T-cell (primary cell): ENCODE results near the gene TMEM138. TPM values are rescaled to one million over a fixed set of nuclear protein-coding genes. Genes with fewer than 3 reads are reported as not detected.
A peak's percentile ranks its signal among the peaks of the same experiment; 100 is the strongest.

Source experiments
- ATAC-seq, 4 experiments: fragments of 200-7000 bp in 3 of 4; fragments of 150-1000 bp in 1 of 4; cut with Tn5 transposase; replicated peaks in 1 of 4; 1 replicate in 3 of 4; 2 replicates in 1 of 4; pipeline ENCODE4 v1.10.0; 2021; ENCODE audit warnings: moderate library complexity in 3 of 4, mild to moderate bottlenecking in 2 of 4, moderate number of reproducible peaks in 1 of 4
- CTCF ChIA-PET, 2 donors: fragments of 300-600 bp; sonication (Branson Sonifier 250); formaldehyde crosslinking; loops; one replicate each; lab custom pipeline; 2022; ENCODE audit warnings: antibody characterized with exemption in 2 of 2; lab: Charles Lee
- POLR2A ChIA-PET, 2 donors: fragments of 300-600 bp; sonication (Branson Sonifier 250); formaldehyde crosslinking; loops; one replicate each; lab custom pipeline; 2022; ENCODE audit warnings: antibody characterized with exemption in 2 of 2; lab: Charles Lee
- DNase-seq, 35 experiments: peaks; one replicate each; pipeline versions ENCODE4 v3.0.0 to v3.0.0-alpha.2; 2013 to 2023
- H3K27ac ChIP-seq: one replicate; pipeline ENCODE4 v1.5.1; 2013; ENCODE audit warnings: low read length
- H3K27me3 ChIP-seq, 2 experiments: replicated peaks in 1 of 2; 1 replicate in 1 of 2; 2 replicates in 1 of 2; pipeline versions ENCODE4 v1.6.1 to v1.7.0; 2013; ENCODE audit warnings: low read length in 1 of 2, mixed read lengths in 1 of 2; ENCODE audit not compliant: control insufficient read depth in 2 of 2, insufficient read depth in 2 of 2; ENCODE audit errors: extremely low read depth in 1 of 2
- H3K36me3 ChIP-seq, 2 donors: 1 replicate in 1 of 2; 2 replicates in 1 of 2; pipeline versions ENCODE4 v1.6.1 to v1.7.0; 2013; ENCODE audit warnings: low read length in 1 of 2; ENCODE audit not compliant: control insufficient read depth in 2 of 2, insufficient read depth in 1 of 2; ENCODE audit errors: extremely low read depth in 1 of 2
- H3K4me1 ChIP-seq, 2 experiments: 1 replicate in 1 of 2; 2 replicates in 1 of 2; pipeline versions ENCODE4 v1.6.1 to v1.7.0; 2013; ENCODE audit warnings: low read length in 2 of 2, mixed read lengths in 1 of 2; ENCODE audit not compliant: insufficient read depth in 2 of 2, control insufficient read depth in 1 of 2; ENCODE audit errors: extremely low read depth in 1 of 2
- H3K4me3 ChIP-seq, 2 donors: 1 replicate in 1 of 2; 2 replicates in 1 of 2; pipeline versions ENCODE4 v1.5.1 to v1.7.0; 2013; ENCODE audit warnings: mild to moderate bottlenecking in 2 of 2, low read length in 1 of 2, moderate library complexity in 1 of 2; ENCODE audit not compliant: control insufficient read depth in 1 of 2; ENCODE audit errors: extremely low read depth in 1 of 2
- H3K9me3 ChIP-seq: 2 replicates; pipeline ENCODE4 v1.7.0; 2013
- H3K27ac Mint-ChIP-seq, 2 donors: one replicate each; pipeline ENCODE4 v1.8.0; 2020 to 2021; ENCODE audit warnings: mild to moderate bottlenecking in 2 of 2, mixed read lengths in 2 of 2
- H3K27me3 Mint-ChIP-seq, 2 donors: one replicate each; pipeline ENCODE4 v1.8.0; 2021 to 2022; ENCODE audit warnings: mixed read lengths in 2 of 2
- H3K36me3 Mint-ChIP-seq: one replicate; pipeline ENCODE4 v1.8.0; 2021; ENCODE audit warnings: mixed read lengths
- H3K4me1 Mint-ChIP-seq, 3 donors: one replicate each; pipeline ENCODE4 v1.8.0; 2020 to 2022; ENCODE audit warnings: mixed read lengths in 3 of 3, mild to moderate bottlenecking in 1 of 3
- H3K4me3 Mint-ChIP-seq, 3 donors: one replicate each; pipeline ENCODE4 v1.8.0; 2020 to 2022; ENCODE audit warnings: mild to moderate bottlenecking in 3 of 3, mixed read lengths in 3 of 3, moderate library complexity in 3 of 3
- H3K9me3 Mint-ChIP-seq, 3 donors: one replicate each; pipeline ENCODE4 v1.8.0; 2020 to 2022; ENCODE audit warnings: mixed read lengths in 3 of 3
- WGBS: methylation state at CpG from one replicate; pipeline ENCODE4 v1.1.5; 2013; ENCODE audit warnings: missing lambda C conversion rate; ENCODE audit not compliant: insufficient coverage; 5-methylcytosine and 5-hydroxymethylcytosine counted together
- total RNA-seq, 35 experiments: library from RNA in 6 of 35; stranded (reverse) in 6 of 35; fragments of 120-200 nt in 1 of 35; gene quantifications; one replicate each; pipeline versions ENCODE4 v1.2.1 to v1.2.4 and lab custom pipeline; 2013 to 2026

TMEM138 gene
- total RNA-seq, 5 donors from 2014 or later (not counting 1 experiment from before 2014, with no cell fraction given) = 48.7 to 57.7 (median 56.6) TPM

DNA sequence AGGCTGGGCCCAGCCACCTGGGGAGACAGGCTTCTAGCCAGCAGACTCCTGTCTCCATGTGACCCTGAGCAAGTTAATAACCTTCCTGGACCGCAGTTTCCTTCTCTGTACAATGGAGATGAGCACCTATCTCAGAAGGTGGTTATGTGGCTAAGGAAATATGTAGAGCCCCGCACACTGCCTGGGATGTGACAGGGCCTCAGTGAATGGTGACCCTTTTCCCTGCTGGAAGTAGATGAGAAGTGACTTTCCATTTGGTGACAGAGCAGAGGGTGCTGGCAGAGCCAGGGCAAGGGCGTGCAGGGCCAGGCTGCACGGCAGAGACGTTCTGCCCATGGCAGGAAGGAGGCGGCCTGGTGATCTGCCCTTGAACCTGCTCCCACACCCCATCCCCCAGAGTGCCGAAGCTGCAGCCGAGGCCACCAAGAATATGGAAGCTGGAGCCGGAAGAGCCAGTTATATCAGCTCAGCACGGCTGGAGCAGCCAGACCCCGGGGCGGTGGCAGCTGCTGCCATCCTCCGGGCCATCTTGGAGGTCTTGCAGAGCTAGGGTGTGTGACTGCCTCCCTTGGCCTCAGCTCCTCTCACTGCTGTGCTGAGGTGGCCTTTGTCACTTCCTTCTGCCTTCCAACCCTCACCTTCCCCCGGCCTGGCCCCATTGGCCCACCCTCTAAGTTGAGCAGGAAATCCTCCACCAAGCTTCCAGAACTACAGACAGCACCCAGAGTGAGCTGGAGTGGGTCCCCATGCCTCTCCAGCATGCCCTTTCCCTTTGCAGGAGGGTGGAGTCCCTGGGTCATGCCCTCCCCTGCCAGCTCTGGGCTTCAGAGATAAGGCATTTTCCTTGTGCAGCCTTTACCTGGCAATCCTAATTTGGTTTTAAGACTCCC, 16.0 kb upstream of the TMEM138 start:
- Histone ChIP-seq H3K36me3 (peaks cover 22 to 49% of the 10 kb centered on the region in 2 donors), H3K4me3 (no peak overlapping the region), H3K4me1 (no peaks in the 10 kb centered on the region), H3K9me3 (no peaks in the 10 kb centered on the region), H3K27ac (no peak overlapping the region), H3K27me3 (no peaks in the 10 kb centered on the region)
- no peak for DNase-seq
- peak in 1 of 4 experiments; percentile 16 for ATAC-seq
- H3K4me1 Mint-ChIP-seq = no peaks in the 10 kb centered on the region
- WGBS = 88% methylated on average over 9 of the region's 14 CpGs
- no peak overlapping the region for H3K4me3 Mint-ChIP-seq
- no peak overlapping the region for H3K27ac Mint-ChIP-seq
- peaks cover 18% of the 10 kb centered on the region for H3K36me3 Mint-ChIP-seq
- no peaks in the 10 kb centered on the region for H3K9me3 Mint-ChIP-seq
- no peaks in the 10 kb centered on the region for H3K27me3 Mint-ChIP-seq
- ChIA-PET POLR2A (no interaction called here), CTCF (no interaction called here)

DNA sequence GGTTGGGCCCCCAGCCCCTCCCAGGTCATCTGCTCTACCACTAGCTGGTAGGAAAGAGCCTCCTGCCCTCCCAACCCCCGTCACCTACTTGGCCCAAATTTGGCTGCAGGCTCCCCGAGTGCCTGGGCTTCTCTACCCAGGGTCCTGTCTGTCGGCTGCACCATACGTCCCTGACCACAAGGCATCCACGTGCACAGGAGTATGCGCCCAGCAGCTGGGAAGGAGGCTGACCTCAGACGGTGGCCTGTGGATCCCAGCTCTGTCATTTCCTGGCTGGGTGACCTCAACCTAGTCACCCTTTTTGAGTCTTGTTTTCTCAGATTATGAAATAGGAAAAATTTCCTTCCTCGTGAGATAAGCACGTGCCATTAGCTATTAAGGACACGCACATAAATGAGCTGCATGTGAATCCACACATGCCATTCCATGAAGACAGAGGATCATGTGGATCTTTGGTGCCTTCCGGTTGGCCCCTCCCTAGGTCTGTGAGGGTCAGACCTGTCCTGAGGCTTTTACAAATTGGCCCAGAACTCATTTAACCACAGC, 14.2 kb upstream of the TMEM138 start:
- CTCF ChIA-PET = no interaction called here
- POLR2A ChIA-PET = no interaction called here
- Mint-ChIP-seq H3K36me3 (peaks cover 23% of the 10 kb centered on the region), H3K4me3 (no peak overlapping the region), H3K27me3 (no peaks in the 10 kb centered on the region), H3K9me3 (no peaks in the 10 kb centered on the region), H3K27ac (no peak overlapping the region), H3K4me1 (peaks cover 0 to 2% (median 0%) of the 10 kb centered on the region in 3 donors)
- 88% methylated on average over 8 of the region's 11 CpGs for WGBS
- Histone ChIP-seq H3K36me3 (peaks cover 22 to 56% of the 10 kb centered on the region in 2 donors), H3K27me3 (no peaks in the 10 kb centered on the region), H3K9me3 (no peaks in the 10 kb centered on the region), H3K27ac (no peak overlapping the region), H3K4me3 (no peak overlapping the region), H3K4me1 (no peaks in the 10 kb centered on the region)
- DNase-seq (no peak), ATAC-seq (no peak)

DNA sequence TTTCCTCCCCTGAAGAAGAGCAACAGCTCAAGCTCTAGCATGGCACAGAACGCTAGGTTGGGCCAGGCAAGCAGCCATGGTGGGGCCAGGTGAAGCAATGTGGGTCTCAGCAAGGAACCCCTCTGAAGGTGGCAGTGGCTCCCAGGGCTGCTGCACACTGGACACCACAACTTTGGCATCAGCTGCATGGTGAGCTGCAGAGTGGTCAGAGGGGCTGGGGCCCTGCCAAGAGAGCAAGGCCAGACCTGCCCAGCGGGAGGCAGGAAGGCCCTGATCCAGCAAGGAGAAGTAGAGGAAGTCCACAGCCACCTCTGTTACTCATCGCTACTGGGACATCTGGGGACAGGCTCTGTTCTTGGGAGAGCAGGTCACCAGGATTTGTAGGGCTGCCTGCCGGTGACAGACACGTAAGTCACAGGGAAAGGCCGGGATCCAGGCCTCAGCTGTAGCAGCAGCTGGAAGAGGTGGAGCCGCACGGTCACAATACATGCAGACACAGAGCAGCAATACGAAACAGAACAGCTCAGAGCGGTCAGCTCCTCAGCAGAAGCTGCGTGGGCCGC, 12.9 kb upstream of the TMEM138 start:
- DNase-seq = no peak
- H3K27ac Mint-ChIP-seq = no peak overlapping the region

DNA sequence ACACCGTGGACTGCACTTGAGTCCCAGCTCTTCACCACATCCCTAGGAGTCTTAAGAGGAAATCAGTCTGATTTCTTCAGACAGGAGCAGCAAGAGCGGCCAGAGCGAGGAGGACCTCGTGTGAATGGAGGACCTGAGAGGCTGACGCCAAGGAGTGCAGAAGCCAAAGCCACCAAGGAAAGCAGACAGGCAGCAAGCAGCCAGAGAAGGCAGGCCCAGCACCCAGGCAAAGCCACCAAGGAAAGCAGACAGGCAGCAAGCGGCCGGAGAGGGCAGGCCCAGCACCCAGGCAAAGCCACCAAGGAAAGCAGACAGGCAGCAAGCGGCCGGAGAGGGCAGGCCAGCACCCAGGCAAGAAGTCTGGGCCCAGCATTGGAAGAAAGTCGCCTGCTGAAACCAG, 12.3 kb upstream of the TMEM138 start:
- Histone ChIP-seq H3K4me3 (no peak overlapping the region), H3K36me3 (peaks cover 15 to 66% of the 10 kb centered on the region in 2 donors), H3K4me1 (no peaks in the 10 kb centered on the region), H3K27me3 (no peaks in the 10 kb centered on the region), H3K27ac (no peak overlapping the region), H3K9me3 (no peaks in the 10 kb centered on the region)
- H3K4me1 Mint-ChIP-seq = peaks cover 0 to 8% (median 7%) of the 10 kb centered on the region in 3 donors
- H3K27ac Mint-ChIP-seq = no peak overlapping the region
- no peaks in the 10 kb centered on the region for H3K27me3 Mint-ChIP-seq
- no peak for ATAC-seq
- no peak overlapping the region for H3K4me3 Mint-ChIP-seq
- POLR2A ChIA-PET = no interaction called here
- H3K9me3 Mint-ChIP-seq = no peaks in the 10 kb centered on the region
- no peak for DNase-seq
- CTCF ChIA-PET = no interaction called here
- WGBS = 95% methylated on average over 9 of the region's 10 CpGs
- H3K36me3 Mint-ChIP-seq = peaks cover 35% of the 10 kb centered on the region

More for the DNA sequence above, 12.9 kb upstream of the TMEM138 start:
- 96% methylated on average over 9 of the region's 12 CpGs for WGBS
- no peaks in the 10 kb centered on the region for H3K27me3 Mint-ChIP-seq
- H3K4me3 Mint-ChIP-seq = no peak overlapping the region
- Histone ChIP-seq H3K27me3 (no peaks in the 10 kb centered on the region), H3K27ac (no peak overlapping the region), H3K4me1 (no peaks in the 10 kb centered on the region), H3K36me3 (peaks cover 15 to 64% of the 10 kb centered on the region in 2 donors), H3K9me3 (no peaks in the 10 kb centered on the region), H3K4me3 (no peak overlapping the region)
- no peak for ATAC-seq
- CTCF ChIA-PET = no interaction called here
- H3K36me3 Mint-ChIP-seq = peaks cover 35% of the 10 kb centered on the region
- peaks cover 0 to 8% (median 7%) of the 10 kb centered on the region in 3 donors for H3K4me1 Mint-ChIP-seq
- POLR2A ChIA-PET = no interaction called here
- no peaks in the 10 kb centered on the region for H3K9me3 Mint-ChIP-seq

DNA sequence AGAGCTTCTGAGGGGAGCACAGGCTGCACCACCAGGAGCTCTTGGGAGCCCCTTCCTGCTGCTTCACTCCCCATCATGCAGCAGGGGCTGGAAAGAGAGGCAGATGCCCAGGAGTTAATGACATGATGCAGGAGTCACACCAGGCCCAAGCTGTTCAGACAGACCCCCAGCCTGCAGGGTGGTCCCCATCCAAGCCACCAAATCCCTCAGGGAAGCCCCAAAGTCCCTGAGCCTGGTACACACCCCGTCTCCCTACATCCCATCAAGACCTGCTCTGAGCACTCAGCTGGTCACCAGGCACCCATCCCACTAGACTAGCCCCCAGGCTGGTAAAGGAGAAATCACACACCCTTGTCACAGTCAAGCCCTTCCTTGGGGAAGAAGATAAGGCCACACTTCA, 11.8 kb upstream of the TMEM138 start:
- Histone ChIP-seq H3K27ac (no peak overlapping the region), H3K4me1 (no peaks in the 10 kb centered on the region), H3K4me3 (no peak overlapping the region), H3K36me3 (peaks cover 15 to 68% of the 10 kb centered on the region in 2 donors), H3K27me3 (no peaks in the 10 kb centered on the region), H3K9me3 (no peaks in the 10 kb centered on the region)
- Mint-ChIP-seq H3K4me3 (no peak overlapping the region), H3K36me3 (peaks cover 38% of the 10 kb centered on the region), H3K9me3 (no peaks in the 10 kb centered on the region), H3K4me1 (peaks cover 0 to 8% (median 7%) of the 10 kb centered on the region in 3 donors), H3K27ac (no peak overlapping the region), H3K27me3 (no peaks in the 10 kb centered on the region)
- ChIA-PET CTCF (no interaction called here), POLR2A (no interaction called here)
- DNase-seq (no peak), ATAC-seq (no peak)
- WGBS = no CpG with 5 or more reads among the region's 1 CpG

DNA sequence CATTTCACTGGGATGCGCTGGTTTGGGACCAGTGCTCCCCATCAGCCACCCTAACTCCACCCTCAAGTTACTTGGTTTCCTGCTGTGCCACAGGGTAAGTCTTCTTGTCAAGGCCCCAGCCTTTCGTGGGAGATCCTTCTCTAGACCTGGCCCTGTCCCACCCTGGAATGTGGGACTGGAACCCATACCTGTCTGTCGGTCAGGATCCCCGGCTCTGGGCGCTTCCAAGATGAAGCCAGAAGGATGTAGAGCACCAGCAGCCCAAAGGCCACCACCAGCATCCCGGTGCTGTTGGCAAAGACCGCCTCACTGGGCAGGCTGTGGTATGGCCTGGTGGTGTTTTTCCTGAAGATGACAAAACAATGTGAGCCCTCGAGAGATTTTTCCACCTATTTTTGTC, 11.4 kb upstream of the TMEM138 start:
- no peaks in the 10 kb centered on the region for H3K9me3 Mint-ChIP-seq
- DNase-seq (no peak), ATAC-seq (no peak)
- H3K4me1 Mint-ChIP-seq = peaks cover 0 to 8% (median 7%) of the 10 kb centered on the region in 3 donors
- ChIA-PET CTCF (no interaction called here), POLR2A (no interaction called here)
- no peaks in the 10 kb centered on the region for H3K9me3 ChIP-seq
- H3K27me3 ChIP-seq = no peaks in the 10 kb centered on the region
- H3K36me3 ChIP-seq = peaks cover 15 to 65% of the 10 kb centered on the region in 2 donors
- no peak overlapping the region for H3K4me3 ChIP-seq
- no peak overlapping the region for H3K27ac Mint-ChIP-seq
- H3K27ac ChIP-seq = no peak overlapping the region
- no peak overlapping the region for H3K4me3 Mint-ChIP-seq
- H3K27me3 Mint-ChIP-seq = no peaks in the 10 kb centered on the region
- no peaks in the 10 kb centered on the region for H3K4me1 ChIP-seq
- peaks cover 38% of the 10 kb centered on the region for H3K36me3 Mint-ChIP-seq
- WGBS = 90% methylated on average over 2 of the region's 8 CpGs
